BJ (cell line): Measurements from ENCODE around the gene MFN1. TPM values are rescaled to one million over a fixed set of nuclear protein-coding genes. Genes with fewer than 3 reads are reported as not detected.
"Not testable (repeated sequence)": the region's sequence is repeated elsewhere in the genome, so short reads cannot be mapped to it uniquely, and the experiment has no call there.

Source experiments
- CTCF ChIA-PET: fragments of 350-600 bp; formaldehyde crosslinking; extraction: SDS; loops from one replicate; lab custom pipeline; 2021; ENCODE audit warnings: antibody characterized with exemption, inconsistent platforms; lab: Yijun Ruan, JAX
- POLR2A ChIA-PET: fragments of 300-600 bp; sonication (Branson Sonifier 250); formaldehyde crosslinking; extraction: SDS; loops from one replicate; lab custom pipeline; 2021; ENCODE audit warnings: antibody characterized with exemption; lab: Charles Lee
- DNase-seq: peaks from one replicate; pipeline ENCODE4 v3.0.0-alpha.2; 2011; ENCODE audit warnings: low read depth
- H3K27me3 ChIP-seq: 2 replicates; pipeline ENCODE4 v1.6.0; 2011; ENCODE audit warnings: low read length; ENCODE audit not compliant: control insufficient read depth, insufficient read depth
- H3K36me3 ChIP-seq: 2 replicates; pipeline ENCODE4 v1.5.1; 2011; ENCODE audit warnings: low read length; ENCODE audit not compliant: control insufficient read depth, insufficient read depth
- H3K4me3 ChIP-seq: 2 replicates; pipeline ENCODE4 v1.5.1; 2011; ENCODE audit warnings: low read depth, mild to moderate bottlenecking, control low read depth, low read length
- CTCF ChIP-seq: IDR thresholded peaks from 2 replicates; pipeline ENCODE4 v1.5.1; 2011; ENCODE audit warnings: low read depth, mild to moderate bottlenecking, control low read depth, inconsistent platforms, low read length, moderate library complexity; ENCODE audit not compliant: insufficient read depth
- polyA plus RNA-seq: library from polyadenylated mRNA; depleted of rRNA; stranded (reverse); fragments of >200 nt; gene quantifications from 2 replicates; pipeline ENCODE4 v1.2.3, GENCODE V29; 2011

The MFN1 gene
- polyA plus RNA-seq, 1 experiment, result 13.4 TPM

- DNase-seq, result no peak
- H3K4me3 ChIP-seq, result no peak overlapping the region
- no peaks in the 10 kb centered on the region for H3K36me3 ChIP-seq
- 0 out of 2 replicates have a peak, but pooled peaks cover 1% of the 10 kb centered on the region for H3K27me3 ChIP-seq
- ChIA-PET CTCF (interaction anchor here (1.7 kb wide), 1 partner anchor 13 kb away, joined by 10 read pairs; no protein-coding TSS in a partner anchor), POLR2A (no interaction called here)
- no peak for TF ChIP-seq CTCF
Measured at GRCh38 chr3:179301645-179302044, 45.9 kb upstream of the MFN1 start.

GRCh38 chr3:179302111-179302510, 45.4 kb upstream of the MFN1 start:
- POLR2A ChIA-PET, result no interaction called here
- no peak for TF ChIP-seq CTCF
- Histone ChIP-seq H3K27me3 (0 out of 2 replicates have a peak, but pooled peaks cover 1% of the 10 kb centered on the region), H3K4me3 (no peak overlapping the region), H3K36me3 (no peaks in the 10 kb centered on the region)
- CTCF ChIA-PET, result interaction anchor here (1.7 kb wide), 1 partner anchor 13 kb away, joined by 10 read pairs; no protein-coding TSS in a partner anchor
- no peak for DNase-seq

- TF ChIP-seq CTCF, result no peak
Measured at GRCh38 chr3:179304605-179305004, 42.9 kb upstream of the MFN1 start.

GRCh38 chr3:179307362-179307761, 40.1 kb upstream of the MFN1 start:
- H3K4me3 ChIP-seq, H3K36me3 ChIP-seq, H3K27me3 ChIP-seq, DNase-seq, POLR2A ChIA-PET: not testable (repeated sequence)
- CTCF ChIA-PET, result interaction anchor here (1.1 to 2.7 kb wide), 2 partner anchors 8 to 202 kb away, joined by 4 to 15 read pairs; no protein-coding TSS in a partner anchor

More at GRCh38 chr3:179304605-179305004, 42.9 kb upstream of the MFN1 start:
- POLR2A ChIA-PET, result no interaction called here
- Histone ChIP-seq H3K27me3 (no peaks in the 10 kb centered on the region), H3K36me3 (no peaks in the 10 kb centered on the region), H3K4me3 (no peak overlapping the region)
- CTCF ChIA-PET, result interaction anchor here (0.6 kb wide), 1 partner anchor 15 kb away, joined by 3 read pairs; no protein-coding TSS in a partner anchor
- no peak for DNase-seq

- Histone ChIP-seq H3K4me3 (no peak overlapping the region), H3K27me3 (no peaks in the 10 kb centered on the region), H3K36me3 (no peaks in the 10 kb centered on the region)
- POLR2A ChIA-PET, result no interaction called here
- no peak for TF ChIP-seq CTCF
- CTCF ChIA-PET, result interaction anchor here (1.1 kb wide), 1 partner anchor 203 kb away, joined by 4 read pairs; no protein-coding TSS in a partner anchor
- DNase-seq, result peak; percentile 11
Measured at GRCh38 chr3:179308001-179308400, 39.5 kb upstream of the MFN1 start.
